ENCODE data around the gene GCC2.
"Not testable (repeated sequence)": the region's sequence is repeated elsewhere in the genome, so short reads cannot be mapped to it uniquely, and the experiment has no call there.

Gene GCC2

GRCh38 chr2:108436976-108437375, 12.0 kb upstream of the GCC2 start:
- no peak for DNase-seq (ENCODE audit: low read depth, low spot score)

- DNase-seq (ENCODE audit: low read depth, low spot score): no peak
Measured at GRCh38 chr2:108441712-108442111, 7.3 kb upstream of the GCC2 start.

GRCh38 chr2:108444941-108445840, 3.8 kb upstream of the GCC2 start:
- no peak for DNase-seq (ENCODE audit: low read depth, low spot score)

GRCh38 chr2:108446703-108447102, 2.3 kb upstream of the GCC2 start:
- no peak for DNase-seq (ENCODE audit: low read depth, low spot score)

- DNase-seq (ENCODE audit: low read depth, low spot score): no peak
Measured at GRCh38 chr2:108447947-108448677, 894 bp upstream of the GCC2 start.

- peak; percentile 1 for DNase-seq (ENCODE audit: low read depth, low spot score)
Measured at GRCh38 chr2:108449410-108450130, 564 bp downstream of the GCC2 start.

GRCh38 chr2:108450863-108451262, 1.9 kb downstream of the GCC2 start:
- no peak for DNase-seq (ENCODE audit: low read depth, low spot score)

GRCh38 chr2:108451976-108452375, 3.0 kb downstream of the GCC2 start:
- no peak for DNase-seq (ENCODE audit: low read depth, low spot score)

GRCh38 chr2:108453530-108453929, 4.5 kb downstream of the GCC2 start:
- DNase-seq (ENCODE audit: low read depth, low spot score): not testable (repeated sequence)

GRCh38 chr2:108454440-108454839, 5.4 kb downstream of the GCC2 start:
- DNase-seq (ENCODE audit: low read depth, low spot score): no peak

- DNase-seq (ENCODE audit: low read depth, low spot score): no peak
Measured at GRCh38 chr2:108455571-108455970, 6.6 kb downstream of the GCC2 start.

- DNase-seq (ENCODE audit: low read depth, low spot score): no peak
Measured at GRCh38 chr2:108458082-108458481, 9.1 kb downstream of the GCC2 start.

- no peak for DNase-seq (ENCODE audit: low read depth, low spot score)
Measured at GRCh38 chr2:108459441-108459840, 10.4 kb downstream of the GCC2 start.

GRCh38 chr2:108460345-108461037, 11.5 kb downstream of the GCC2 start:
- DNase-seq (ENCODE audit: low read depth, low spot score): no peak

- DNase-seq (ENCODE audit: low read depth, low spot score): no peak
Measured at GRCh38 chr2:108477099-108477498, 28.1 kb downstream of the GCC2 start.

- DNase-seq (ENCODE audit: low read depth, low spot score): no peak
Measured at GRCh38 chr2:108485253-108485652, 36.2 kb downstream of the GCC2 start.

GRCh38 chr2:108490506-108491122, 41.6 kb downstream of the GCC2 start:
- no peak for DNase-seq (ENCODE audit: low read depth, low spot score)

- DNase-seq (ENCODE audit: low read depth, low spot score): no peak
Measured at GRCh38 chr2:108491848-108492247, 42.8 kb downstream of the GCC2 start.

- DNase-seq (ENCODE audit: low read depth, low spot score): peak; percentile 65
Measured at GRCh38 chr2:108492364-108492763, 43.4 kb downstream of the GCC2 start.

- not testable (repeated sequence) for DNase-seq (ENCODE audit: low read depth, low spot score)
Measured at GRCh38 chr2:108496167-108496566, 47.2 kb downstream of the GCC2 start.

GRCh38 chr2:108507620-108508019, 58.6 kb downstream of the GCC2 start:
- DNase-seq (ENCODE audit: low read depth, low spot score): not testable (repeated sequence)

Data from brain pericyte (primary cell).